Testis (tissue), 3 donors: ENCODE results near the gene HOXC9. TPM values are rescaled to one million over a fixed set of nuclear protein-coding genes. Genes with fewer than 3 reads are reported as not detected.
A peak's percentile ranks its signal among the peaks of the same experiment; 100 is the strongest.

Experiments
- DNase-seq: peaks from one replicate; pipeline ENCODE4 v3.0.0-alpha.2; 2019
- H3K27ac ChIP-seq, 2 donors: fragments of 200-600 bp; sonication (generic); one replicate each; pipeline ENCODE4 v1.5.1; 2019
- H3K27me3 ChIP-seq: fragments of 200-600 bp; sonication (generic); one replicate; pipeline ENCODE4 v1.5.1; 2019
- H3K36me3 ChIP-seq: fragments of 200-600 bp; sonication (generic); one replicate; pipeline ENCODE4 v1.5.1; 2017; ENCODE audit warnings: low read depth; ENCODE audit errors: missing control alignments
- H3K4me1 ChIP-seq: fragments of 200-600 bp; sonication (generic); one replicate; pipeline ENCODE4 v1.5.1; 2019
- H3K4me3 ChIP-seq, 2 donors: fragments of 200-600 bp; sonication (generic); one replicate each; pipeline ENCODE4 v1.5.1; 2017 to 2019
- H3K9me3 ChIP-seq: fragments of 200-600 bp; sonication (generic); one replicate; pipeline ENCODE4 v1.5.1; 2017
- POLR2A ChIP-seq: fragments of 450-650 bp; IDR thresholded peaks from one replicate; pipeline ENCODE4 v1.6.1; 2017; ENCODE audit warnings: antibody characterized with exemption, mild to moderate bottlenecking, moderate library complexity
- WGBS, 2 donors: methylation state at CpG; one replicate each; pipeline ENCODE4 v1.1.5; 2018; 5-methylcytosine and 5-hydroxymethylcytosine counted together
- intact Hi-C: fragments of 100-400 bp; cut with DNase I; formaldehyde crosslinking; loops from one replicate; pipeline ENCODE4 v1.15.1; 2023; ENCODE audit warnings: low total_unique reads
- polyA plus RNA-seq: library from polyadenylated mRNA; stranded (reverse); fragments of 350-450 nt; fragmentation: Illumina TruSeq; extraction: RNeasy Lipid Tissue Mini Kit (QIAGEN cat#74804); gene quantifications from one replicate; pipeline ENCODE4 v1.2.3, GENCODE V29; 2014; ENCODE audit warnings: low read depth, low replicate concordance; ENCODE audit not compliant: insufficient read depth
- total RNA-seq, 2 donors: library from RNA; depleted of rRNA; stranded (reverse); fragments of >200 nt; gene quantifications; one replicate each; pipeline ENCODE4 v1.2.3, GENCODE V29; 2016
- TF ChIP-seq, protein P1 (sequence below), 3 experiments: fragments of 450-650 bp in 2 of 3; fragments of 200-600 bp in 1 of 3; sonication (generic) in 1 of 3; IDR thresholded peaks; one replicate each; pipeline ENCODE4 v1.5.1; 2016 to 2019; ENCODE audit warnings: antibody characterized with exemption in 3 of 3, mild to moderate bottlenecking in 2 of 3, moderate library complexity in 1 of 3

HOXC9 gene
- total and polyA plus RNA-seq, 3 donors from 2014 or later, result 2.4 to 7.8 (median 6.6) TPM

DNA sequence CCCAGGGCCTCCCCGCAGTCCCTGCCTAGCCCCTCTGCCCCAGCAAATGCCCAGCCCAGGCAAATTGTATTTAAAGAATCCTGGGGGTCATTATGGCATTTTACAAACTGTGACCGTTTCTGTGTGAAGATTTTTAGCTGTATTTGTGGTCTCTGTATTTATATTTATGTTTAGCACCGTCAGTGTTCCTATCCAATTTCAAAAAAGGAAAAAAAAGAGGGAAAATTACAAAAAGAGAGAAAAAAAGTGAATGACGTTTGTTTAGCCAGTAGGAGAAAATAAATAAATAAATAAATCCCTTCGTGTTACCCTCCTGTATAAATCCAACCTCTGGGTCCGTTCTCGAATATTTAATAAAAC, 30.5 kb downstream of the HOXC9 start:
- no peaks in the 10 kb centered on the region for H3K27me3 ChIP-seq
- H3K4me1 ChIP-seq, result peaks cover 26% of the 10 kb centered on the region
- H3K36me3 ChIP-seq, result no peaks in the 10 kb centered on the region
- no peaks in the 10 kb centered on the region for H3K9me3 ChIP-seq
- intact Hi-C loops, result loop anchor here (5.0 kb wide), 1 partner anchor 162 kb away; no protein-coding TSS in a partner anchor
- no peak for DNase-seq
- peak overlapping the region; percentile 39 to 51 for H3K4me3 ChIP-seq
- WGBS, 2 donors, result 31 to 41% methylated on average over 7 of the region's 7 CpGs
- peak overlapping the region; percentile 80 to 89 for H3K27ac ChIP-seq
- TF ChIP-seq POLR2A, result no peak
- TF ChIP-seq, protein P1, sequence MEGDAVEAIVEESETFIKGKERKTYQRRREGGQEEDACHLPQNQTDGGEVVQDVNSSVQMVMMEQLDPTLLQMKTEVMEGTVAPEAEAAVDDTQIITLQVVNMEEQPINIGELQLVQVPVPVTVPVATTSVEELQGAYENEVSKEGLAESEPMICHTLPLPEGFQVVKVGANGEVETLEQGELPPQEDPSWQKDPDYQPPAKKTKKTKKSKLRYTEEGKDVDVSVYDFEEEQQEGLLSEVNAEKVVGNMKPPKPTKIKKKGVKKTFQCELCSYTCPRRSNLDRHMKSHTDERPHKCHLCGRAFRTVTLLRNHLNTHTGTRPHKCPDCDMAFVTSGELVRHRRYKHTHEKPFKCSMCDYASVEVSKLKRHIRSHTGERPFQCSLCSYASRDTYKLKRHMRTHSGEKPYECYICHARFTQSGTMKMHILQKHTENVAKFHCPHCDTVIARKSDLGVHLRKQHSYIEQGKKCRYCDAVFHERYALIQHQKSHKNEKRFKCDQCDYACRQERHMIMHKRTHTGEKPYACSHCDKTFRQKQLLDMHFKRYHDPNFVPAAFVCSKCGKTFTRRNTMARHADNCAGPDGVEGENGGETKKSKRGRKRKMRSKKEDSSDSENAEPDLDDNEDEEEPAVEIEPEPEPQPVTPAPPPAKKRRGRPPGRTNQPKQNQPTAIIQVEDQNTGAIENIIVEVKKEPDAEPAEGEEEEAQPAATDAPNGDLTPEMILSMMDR (IDR thresholded peaks at IDR 0.05), result no peak

GRCh38 chr12:54030889-54031471, 31.0 kb downstream of the HOXC9 start:
- peak; percentile 51 for DNase-seq
- Histone ChIP-seq H3K4me1 (peaks cover 26% of the 10 kb centered on the region), H3K4me3 (peak overlapping the region; percentile 39 to 51), H3K27ac (peak overlapping the region; percentile 80 to 89), H3K27me3 (no peaks in the 10 kb centered on the region), H3K9me3 (no peaks in the 10 kb centered on the region), H3K36me3 (no peaks in the 10 kb centered on the region)
- 13 to 29% methylated on average over 34 to 46 of the region's 46 CpGs for WGBS, 2 donors
- intact Hi-C loops, result loop anchor here (5.0 kb wide), 1 partner anchor 161 kb away; no protein-coding TSS in a partner anchor
- TF ChIP-seq, protein P1 (IDR thresholded peaks at IDR 0.05), result no peak
- TF ChIP-seq POLR2A, result no peak

GRCh38 chr12:54031480-54031879, 31.5 kb downstream of the HOXC9 start:
- H3K4me3 ChIP-seq, result peak overlapping the region in 1 of 2 donors; percentile 51
- no peaks in the 10 kb centered on the region for H3K27me3 ChIP-seq
- no peak for TF ChIP-seq POLR2A
- TF ChIP-seq, protein P1 (IDR thresholded peaks at IDR 0.05), result no peak
- no peaks in the 10 kb centered on the region for H3K9me3 ChIP-seq
- intact Hi-C loops, result loop anchor here (5.0 kb wide), 1 partner anchor 161 kb away; no protein-coding TSS in a partner anchor
- peak overlapping the region; percentile 80 to 89 for H3K27ac ChIP-seq
- no peak for DNase-seq
- peaks cover 26% of the 10 kb centered on the region for H3K4me1 ChIP-seq
- H3K36me3 ChIP-seq, result no peaks in the 10 kb centered on the region
- 42 to 61% methylated on average over 11 to 16 of the region's 16 CpGs for WGBS, 2 donors

GRCh38 chr12:54032086-54032619, 32.2 kb downstream of the HOXC9 start:
- no peak for DNase-seq
- WGBS, 2 donors, result 38 to 47% methylated on average over 6 of the region's 6 CpGs
- no peak overlapping the region for H3K4me3 ChIP-seq
- H3K4me1 ChIP-seq, result peaks cover 25% of the 10 kb centered on the region
- TF ChIP-seq, protein P1 (IDR thresholded peaks at IDR 0.05), result no peak
- TF ChIP-seq POLR2A, result no peak
- no peaks in the 10 kb centered on the region for H3K9me3 ChIP-seq
- peak overlapping the region in 1 of 2 donors; percentile 89 for H3K27ac ChIP-seq
- no peaks in the 10 kb centered on the region for H3K36me3 ChIP-seq
- H3K27me3 ChIP-seq, result no peaks in the 10 kb centered on the region
- intact Hi-C loops, result loop anchor here (5.0 kb wide), 1 partner anchor 160 kb away; no protein-coding TSS in a partner anchor
